Panc1 (cell line): ENCODE data around the gene DPYSL5.

ENCODE experiments used
- CTCF ChIP-seq: fragments of 450-650 bp; IDR thresholded peaks from 2 replicates; pipeline ENCODE4 v1.5.1; 2017; ENCODE audit warnings: mild to moderate bottlenecking
- POLR2AphosphoS5 ChIP-seq: IDR thresholded peaks from 2 replicates; pipeline ENCODE4 v1.6.1; 2012; ENCODE audit warnings: mild to moderate bottlenecking, low read depth, low read length, moderate library complexity
- REST ChIP-seq, 2 experiments: IDR thresholded peaks; 2 replicates each; pipeline ENCODE4 v1.6.1; 2011 to 2012; ENCODE audit warnings: low read depth in 2 of 2, control low read depth in 1 of 2, low read length in 1 of 2, mild to moderate bottlenecking in 1 of 2, moderate library complexity in 1 of 2; ENCODE audit not compliant: insufficient read depth in 1 of 2
- SIN3A ChIP-seq: IDR thresholded peaks from 2 replicates; pipeline ENCODE4 v1.6.1; 2012; ENCODE audit warnings: low read depth, mild to moderate bottlenecking, low read length, moderate library complexity, borderline replicate concordance; ENCODE audit not compliant: insufficient read depth
- TCF7L2 ChIP-seq: IDR thresholded peaks from 2 replicates; pipeline ENCODE4 v1.6.1; 2011; ENCODE audit warnings: mild to moderate bottlenecking, low read depth, low read length, inconsistent platforms

- TF ChIP-seq POLR2AphosphoS5 (no peak), CTCF (no peak), REST (IDR thresholded peaks at IDR 0.05; ENCODE audit: insufficient read depth in 1 of 2, low read depth in 2 of 2, low read length in 1 of 2) (no peak), SIN3A (no peak), TCF7L2 (no peak)
These were observed 120.1 kb downstream of the DPYSL5 start for GRCh38 chr2:26968001-26968400.
